ENCODE data around the gene HIGD1A.

The HIGD1A gene

DNA sequence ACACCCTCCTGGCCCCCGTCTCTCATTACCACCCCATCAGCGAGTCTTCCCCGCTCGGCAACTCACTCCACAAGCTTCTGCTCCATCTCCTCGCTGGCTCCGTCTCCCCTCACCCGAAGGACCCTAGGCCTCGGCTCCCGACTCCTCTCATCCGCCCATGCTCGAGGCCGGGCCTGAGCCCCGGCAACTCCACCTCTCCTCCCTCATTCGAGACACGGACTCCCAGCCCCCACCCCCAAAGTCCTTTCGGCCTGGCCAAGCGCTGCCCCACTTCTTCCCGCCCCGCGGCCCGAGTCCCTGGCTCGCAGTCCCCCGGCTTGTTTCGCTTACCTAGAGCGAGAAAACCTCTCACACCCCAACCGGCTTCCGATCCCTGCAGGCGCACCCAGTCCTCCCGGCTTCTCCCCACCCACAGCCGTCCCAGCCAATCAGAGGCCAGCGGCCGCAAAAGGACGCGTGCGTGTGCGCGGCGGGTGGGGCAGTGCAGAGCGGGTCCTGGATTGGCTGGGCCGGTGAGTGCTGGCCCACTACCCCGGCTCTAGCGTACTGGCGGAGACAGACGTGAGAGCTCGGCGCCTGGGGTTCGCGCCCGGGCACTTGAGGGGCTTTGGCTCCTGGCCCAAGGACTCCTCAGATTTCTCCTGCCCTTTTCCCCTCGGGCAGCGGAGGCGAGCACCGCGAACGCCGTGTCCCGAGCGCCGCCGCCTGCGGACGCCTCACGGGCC lies at the start of gene HIGD1A:
Gene HIGD1A, minus strand, starts transcription at position 385 of the 725 bp plus-strand sequence. CDS start 10,237 bp downstream, outside the sequence.
- DNase-seq = peak; percentile 98

DNA sequence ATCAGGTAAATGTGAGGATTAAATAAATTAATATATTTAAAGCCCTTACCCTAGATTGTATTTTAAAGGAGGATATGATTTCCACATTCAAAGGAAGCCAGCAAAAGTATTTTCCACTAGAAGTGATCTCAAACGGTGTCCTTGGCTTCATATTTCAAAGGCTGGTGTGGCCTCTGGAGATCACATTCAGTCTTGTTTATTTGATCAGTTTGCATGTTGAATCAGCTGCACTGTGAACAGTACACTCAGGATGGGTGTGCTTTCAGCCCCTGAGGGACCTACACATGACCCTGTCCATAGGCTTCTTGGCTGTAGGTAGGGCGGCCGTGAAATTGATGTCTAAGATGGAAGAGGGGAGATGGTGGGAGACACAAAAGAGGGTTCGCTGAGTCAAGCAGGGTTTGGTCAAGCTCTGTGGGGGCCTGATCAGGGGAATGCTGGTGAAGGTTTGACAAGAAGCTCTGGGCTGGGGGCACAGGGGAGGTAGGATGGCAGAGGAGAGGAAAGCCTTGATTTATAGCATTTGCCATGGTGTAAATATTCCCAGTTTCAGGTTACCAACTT lies 49.5 kb upstream of the HIGD1A start:
- DNase-seq = peak; percentile 46

DNA sequence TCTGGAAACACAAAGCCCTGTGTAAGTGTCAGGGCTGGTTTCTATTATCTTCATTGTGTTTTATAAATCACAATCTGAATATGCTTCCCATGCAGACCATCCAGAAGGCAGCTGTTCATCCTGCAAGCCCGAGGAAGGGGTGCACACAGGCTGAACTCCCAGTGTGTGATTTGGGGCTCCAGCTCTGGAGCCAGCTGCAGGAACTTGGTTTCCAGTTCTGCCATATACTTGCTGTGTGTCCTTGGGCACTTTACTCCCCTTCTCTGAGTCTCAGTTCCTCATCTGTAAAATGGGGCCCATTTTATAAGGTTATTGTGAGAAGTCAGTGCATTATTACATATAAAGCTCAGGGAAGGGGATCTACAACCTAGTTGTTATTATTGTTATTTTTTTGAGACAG lies 48.8 kb upstream of the HIGD1A start:
- no peak for DNase-seq

DNA sequence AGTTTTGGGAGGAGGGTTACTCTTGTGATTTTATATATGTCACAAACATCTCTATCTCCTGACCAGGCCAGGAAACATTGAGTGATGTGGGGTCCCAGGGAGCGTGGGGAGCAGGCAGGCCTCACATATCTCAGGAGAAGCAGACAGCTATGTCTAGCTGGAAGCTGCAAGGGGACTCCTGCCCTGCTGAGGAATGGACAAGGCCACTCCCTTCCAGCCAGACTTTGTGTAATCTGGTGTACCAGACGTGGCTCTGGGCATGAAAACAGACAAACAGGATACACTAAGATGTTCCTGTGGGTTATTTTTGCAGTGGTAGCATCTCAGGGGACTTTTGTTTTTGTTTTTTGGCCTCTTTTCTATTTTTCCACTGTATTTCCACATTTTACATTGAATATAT lies 48.2 kb upstream of the HIGD1A start:
- DNase-seq = peak; percentile 72

DNA sequence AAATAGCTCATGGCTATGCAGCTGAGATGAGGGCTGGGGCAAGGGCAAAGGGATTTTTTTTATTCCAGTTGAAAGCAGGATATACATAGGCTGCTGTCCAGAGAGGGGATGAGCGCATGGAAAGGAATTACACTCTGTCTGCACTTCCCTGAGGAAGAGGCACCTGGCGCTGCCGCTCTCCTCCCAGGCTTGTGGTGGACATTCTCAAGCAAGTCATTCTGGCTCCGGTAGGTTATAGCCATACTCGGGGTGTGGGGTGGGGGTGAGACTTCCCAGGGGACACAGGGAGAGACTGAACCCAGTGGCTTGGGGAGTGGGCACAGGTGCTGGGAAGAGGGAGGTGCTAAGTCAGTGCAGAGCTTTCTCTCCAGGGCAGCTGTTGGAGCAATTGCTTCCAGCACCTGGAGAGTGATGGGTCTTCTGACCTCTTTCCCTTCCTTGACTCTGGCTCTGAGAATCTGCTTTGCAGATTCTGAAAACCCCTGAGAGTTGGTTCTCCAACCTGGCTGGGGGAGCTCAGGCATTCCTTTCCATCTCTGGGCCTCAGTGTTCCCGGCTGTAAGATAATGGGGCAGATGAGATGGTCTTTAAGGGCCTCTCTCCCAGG lies 47.0 kb upstream of the HIGD1A start:
- DNase-seq = peak; percentile 77

DNA sequence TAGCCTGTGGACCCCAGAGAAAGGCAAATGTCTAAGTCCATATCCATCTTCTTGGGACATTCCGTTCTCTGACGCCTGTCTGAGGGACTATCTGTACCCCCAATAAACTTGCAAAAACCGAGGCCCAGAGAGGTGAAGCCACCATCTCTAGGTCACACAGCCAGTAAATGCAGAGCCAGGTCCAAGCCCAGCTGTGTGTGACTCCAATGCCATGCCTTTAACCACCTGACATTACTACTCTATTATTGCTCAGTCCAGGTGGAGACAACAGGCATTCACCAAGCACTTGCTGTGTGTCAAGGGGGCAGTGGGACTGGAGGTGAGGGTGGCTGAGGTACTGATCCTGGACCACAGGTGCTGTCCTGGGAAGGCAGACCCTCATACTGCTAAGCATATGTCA lies 46.0 kb upstream of the HIGD1A start:
- peak; percentile 24 for DNase-seq

DNA sequence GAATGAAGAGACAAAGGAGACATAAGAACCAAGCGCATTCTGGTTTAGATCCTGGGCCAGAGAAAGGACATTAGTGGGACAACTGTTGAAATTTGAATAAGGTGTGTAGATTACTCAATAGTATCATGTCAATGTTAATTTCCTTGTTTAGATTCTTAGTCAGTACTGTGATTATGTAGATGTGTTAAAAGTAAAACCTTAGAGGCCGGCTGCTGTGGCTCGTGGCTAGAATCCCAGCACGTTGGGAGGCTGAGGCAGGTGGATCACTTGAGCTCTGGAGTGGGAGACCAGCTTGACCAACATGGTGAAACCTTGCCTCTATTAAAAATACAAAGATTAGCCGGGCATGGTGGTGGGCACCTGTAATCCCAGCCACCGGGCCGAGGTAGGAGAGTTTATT lies 44.7 kb upstream of the HIGD1A start:
- peak; percentile 27 for DNase-seq

DNA sequence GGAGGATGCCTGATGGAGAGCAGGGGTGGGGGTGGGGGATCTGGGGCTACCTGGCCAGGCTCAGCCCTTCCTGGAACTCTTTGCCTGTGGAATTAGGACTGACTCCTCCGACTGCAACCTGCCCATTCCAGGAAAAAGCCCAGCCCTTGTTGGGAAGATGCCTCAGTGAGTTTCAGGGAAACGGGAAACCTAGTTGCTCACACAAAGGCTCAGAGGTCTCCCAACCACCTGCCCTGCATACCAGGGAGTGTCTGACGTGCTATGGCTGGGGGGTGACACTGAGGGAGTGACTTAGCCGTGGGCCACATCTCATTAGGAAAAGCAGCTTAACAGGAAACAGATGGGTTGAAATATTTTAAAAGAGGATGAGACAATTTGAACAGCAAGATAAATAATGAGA lies 43.4 kb upstream of the HIGD1A start:
- peak; percentile 51 for DNase-seq

DNA sequence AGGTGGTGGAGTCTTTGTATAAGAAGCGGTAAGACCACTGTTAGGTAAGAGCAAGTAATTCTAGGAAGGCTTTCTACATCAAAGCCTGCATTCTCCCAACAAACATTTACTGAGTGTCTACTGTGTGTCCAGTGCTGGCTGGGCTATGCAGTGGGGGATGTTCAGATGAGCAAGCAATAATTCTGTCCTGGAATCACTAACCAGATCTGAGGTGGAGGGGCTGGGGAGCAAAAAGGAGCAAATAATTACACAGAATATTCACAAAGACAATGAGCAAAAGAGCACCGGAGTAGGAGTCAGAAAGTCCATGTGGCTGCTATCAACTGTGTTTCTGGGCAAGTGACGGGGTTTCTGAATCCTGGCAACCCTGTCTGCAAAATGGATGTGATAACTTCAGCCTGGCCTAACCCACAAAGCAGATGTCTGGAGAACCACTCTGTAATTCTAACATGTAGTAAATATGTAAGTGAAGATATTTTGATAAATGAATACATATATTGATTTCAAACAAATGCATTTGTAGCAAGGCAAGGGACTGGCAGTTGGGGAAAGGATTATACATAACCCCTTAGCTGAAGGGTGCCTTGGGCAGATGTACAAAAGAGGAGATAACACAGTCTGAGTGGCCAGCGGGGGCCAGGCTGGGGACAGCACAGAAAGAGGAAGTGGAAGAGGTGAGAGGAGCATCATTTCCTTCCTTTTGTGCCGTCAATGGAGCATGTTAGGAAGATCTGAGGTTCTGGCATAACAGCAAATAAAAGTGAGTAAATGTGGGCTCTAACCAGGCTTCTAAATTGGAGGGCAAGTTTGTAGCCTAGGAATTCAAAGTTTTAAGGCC lies 42.6 kb upstream of the HIGD1A start:
- DNase-seq = no peak

DNA sequence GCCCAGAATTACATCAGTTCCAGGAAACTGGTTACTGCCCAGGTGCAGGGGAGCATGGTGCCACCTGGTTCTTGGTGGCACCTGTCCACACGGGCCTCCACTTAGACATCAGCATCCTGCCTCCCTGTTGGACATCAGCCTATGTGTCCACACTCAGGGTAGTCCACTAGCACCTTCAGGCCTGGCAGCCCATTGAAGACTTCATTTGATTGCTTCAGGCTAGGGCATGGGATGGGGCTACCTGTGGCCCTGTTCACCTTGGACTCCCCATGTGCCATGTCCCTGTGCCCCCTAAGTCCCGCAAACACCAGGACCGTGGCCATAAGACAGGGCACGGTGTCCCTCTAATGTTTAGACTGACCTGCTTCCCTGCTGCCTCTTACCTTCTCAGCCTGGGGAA lies 40.5 kb upstream of the HIGD1A start:
- DNase-seq = no peak

DNA sequence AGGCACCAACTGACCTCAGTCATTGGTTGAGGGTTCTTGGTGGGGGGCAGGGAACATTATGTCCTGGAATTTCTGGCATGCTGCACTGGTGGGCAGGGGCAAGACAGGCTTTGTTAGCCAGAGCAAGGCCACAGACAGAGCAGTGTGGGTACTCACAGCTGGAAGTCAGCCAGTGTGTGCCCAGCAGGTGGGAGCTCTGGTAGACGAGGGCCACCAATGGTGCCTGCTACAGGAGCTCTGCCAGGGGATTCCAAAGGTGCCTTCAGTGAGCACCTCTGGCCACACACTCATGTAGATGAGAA lies 40.1 kb upstream of the HIGD1A start:
- DNase-seq = peak; percentile 55

DNA sequence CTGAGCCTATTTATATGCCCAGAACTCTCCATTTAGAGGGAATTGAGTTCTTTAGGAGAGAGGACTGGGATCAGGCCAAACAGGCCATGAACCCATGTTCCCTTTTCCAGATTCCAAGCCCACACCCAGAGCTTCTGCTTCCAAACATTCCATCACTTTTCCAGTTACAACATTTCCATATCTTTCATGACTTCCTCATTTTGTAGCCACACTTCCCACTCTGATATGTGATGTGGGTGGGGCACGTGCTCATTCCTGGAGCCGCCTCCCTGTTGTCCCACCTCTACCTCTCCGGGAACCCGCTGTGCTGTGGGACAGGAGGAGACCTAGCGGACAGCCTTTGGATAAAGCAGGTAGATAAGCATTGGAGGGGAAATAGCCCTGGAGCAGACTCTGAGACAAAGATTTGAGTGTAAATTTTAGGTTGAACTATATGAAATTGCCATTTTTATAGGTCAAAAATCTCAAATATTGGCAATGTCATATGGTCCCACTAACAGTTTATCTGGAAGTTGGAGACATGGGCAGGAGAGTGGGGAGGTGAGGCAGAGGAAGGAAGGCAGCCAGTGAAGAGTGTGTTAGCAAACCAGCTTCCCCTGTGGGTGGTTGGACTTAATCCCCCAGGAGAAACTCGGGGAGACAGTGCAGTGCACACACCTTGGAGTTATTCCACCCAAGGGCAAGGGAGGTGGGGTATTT lies 39.6 kb upstream of the HIGD1A start:
- peak; percentile 29 for DNase-seq

DNA sequence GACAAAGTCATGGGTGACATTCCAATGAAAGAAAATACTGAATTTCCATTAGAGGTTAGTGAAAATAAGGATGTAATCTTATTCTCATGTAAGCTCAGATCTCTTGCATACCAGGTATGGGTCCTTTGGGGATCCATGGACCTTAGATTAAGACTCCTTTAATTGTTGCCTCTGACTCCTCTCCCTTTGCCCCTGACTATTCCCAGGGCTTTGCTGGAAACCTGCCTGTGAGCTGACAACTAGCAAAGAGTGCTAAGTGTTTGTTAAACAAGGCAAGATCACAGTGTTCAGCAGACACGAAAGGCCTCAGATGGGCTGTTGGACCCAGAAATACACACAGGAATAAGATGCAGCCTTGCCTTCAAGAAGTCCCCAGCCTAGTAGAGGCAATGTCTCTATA lies 37.0 kb upstream of the HIGD1A start:
- no peak for DNase-seq

DNA sequence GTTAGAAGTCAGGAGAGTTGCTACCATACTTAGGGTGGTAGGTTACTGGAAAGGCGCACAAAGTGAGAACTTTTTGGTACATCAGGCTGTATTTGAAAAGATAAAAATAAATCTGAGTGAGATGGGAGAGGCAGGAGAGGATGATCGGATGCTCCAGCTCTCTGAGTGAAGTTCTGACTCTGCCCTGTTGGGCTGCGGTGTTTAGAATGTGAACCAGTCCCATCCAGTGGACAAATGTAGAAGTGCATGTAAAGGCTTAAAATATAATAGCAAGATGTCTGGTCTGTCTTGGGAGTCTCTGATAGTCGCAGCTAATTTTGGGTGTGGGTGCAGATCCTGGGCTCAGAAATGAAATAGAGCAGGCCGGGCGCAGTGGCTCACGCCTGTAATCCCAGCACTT lies 35.3 kb upstream of the HIGD1A start:
- peak; percentile 70 for DNase-seq

DNA sequence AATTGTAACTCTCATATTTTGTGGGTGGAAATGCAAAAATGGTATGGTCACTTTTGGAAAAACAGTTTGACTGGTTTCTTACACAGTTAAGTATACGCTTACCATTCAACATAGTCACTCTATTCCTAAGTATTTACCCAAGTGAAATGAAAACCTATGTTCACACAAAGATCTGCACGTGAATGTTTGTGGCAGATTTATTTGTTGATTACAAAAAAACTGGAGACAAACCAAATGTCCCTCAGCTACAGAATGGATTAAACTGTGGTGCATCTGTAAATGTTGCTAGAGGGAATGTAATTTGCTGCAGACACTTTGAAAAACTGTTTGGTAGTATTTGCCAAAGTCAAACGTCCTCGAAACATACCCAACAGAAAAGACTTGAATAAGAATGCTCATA lies 34.3 kb upstream of the HIGD1A start:
- no peak for DNase-seq

DNA sequence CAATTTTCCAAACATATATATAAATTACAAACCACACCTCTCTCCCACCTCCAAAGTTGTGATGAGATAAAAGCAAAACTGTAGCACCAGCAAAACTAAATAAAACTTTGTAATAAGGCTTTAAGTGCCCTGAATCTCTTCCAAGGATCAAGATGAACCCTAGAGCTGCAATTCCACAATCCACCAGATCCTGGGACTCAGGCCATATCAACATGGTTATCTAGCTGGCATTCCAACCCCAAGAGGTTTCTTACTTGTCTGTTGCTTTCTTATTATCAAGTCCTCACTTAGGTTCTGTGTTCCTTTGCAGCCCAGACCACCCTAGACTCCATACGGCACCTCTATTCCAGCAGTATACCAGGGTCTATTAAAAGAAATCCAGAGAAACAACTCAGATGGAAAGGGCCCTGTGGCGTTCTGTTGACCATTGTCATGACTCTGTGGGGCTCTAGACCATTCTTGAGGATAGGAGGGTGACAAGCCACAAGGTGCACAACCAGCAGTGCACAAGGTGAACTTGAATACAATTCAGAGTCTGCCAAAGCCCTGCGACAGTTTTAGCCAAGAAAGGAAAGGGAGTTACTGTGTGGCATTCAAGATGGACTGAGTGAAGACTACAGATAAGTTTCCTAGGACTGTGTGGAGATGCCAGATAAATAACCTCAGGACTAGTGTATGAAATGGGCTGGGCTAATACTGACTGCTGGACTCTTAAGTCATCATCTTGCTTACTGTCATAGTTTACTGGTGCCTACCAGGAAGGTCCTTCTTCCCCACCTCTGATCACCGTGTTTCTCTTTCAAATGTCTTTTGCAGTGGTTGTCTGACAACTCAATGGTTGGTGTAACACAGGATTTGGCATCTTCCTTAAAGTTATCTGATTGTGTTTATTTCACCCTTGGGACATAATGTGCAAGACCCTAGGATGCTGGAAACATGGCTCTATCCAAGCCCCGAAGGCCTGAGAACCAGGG lies 32.1 kb upstream of the HIGD1A start:
- no peak for DNase-seq

DNA sequence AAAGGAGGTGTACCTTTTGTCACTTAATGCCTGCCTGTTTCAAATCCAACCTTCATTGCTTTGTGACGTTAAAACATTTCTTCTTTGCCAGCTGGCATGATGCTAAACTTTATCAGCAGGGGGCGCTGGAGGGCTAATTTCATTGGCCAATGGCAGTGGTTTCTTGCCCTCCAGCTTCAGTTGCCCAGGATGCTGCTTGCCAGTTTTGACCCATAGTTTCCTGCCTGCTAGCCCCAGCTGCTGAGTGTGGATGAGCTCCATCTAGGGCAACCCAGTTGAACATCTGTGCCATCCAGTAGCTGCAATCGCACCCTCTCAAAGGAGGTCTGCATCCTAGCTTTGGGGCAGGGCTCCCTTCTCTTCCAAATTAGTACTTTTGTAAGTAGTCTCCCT lies 27.0 kb upstream of the HIGD1A start:
- DNase-seq = peak; percentile 87

DNA sequence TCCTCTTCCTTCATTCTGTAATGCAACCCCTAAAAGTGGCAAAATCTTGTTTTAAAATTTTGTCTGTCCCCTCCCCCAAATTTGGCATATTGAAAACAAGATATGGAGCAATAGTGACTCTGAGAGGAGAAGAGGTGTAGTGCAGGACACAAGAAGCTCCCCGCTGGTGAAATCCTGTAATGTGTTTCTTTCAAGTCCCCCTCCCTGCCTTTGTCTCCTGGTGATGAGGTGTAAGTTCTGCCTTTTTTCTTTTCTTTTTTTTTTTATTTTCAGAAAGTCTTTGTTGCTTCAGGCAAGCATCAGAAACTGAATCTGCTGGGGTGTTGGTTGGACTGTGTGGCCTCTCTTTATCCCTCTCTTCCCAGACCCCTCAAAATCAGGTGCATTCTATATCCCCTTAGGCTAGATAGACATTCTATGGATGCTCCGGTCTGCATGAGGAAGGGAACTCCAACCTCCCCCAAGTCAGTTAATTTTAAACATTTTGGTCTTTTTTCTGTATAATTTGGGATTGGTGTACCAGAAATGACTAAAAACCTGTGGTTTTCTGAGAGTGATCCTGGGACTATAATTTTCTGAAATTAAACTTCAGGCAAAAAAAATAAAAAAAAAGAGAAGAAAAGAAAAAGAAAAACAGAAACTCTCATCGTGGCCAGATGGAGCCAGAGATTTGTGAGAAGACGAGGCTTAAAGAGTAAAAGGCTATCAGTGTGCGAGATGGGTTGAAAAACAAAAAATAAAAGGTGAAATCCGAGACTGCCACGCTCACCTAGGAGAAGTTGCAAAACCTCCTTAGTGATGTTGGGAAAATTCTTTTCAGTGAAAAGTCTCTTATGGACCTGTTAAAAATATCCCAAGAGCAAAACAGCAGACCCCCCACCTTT lies 26.4 kb upstream of the HIGD1A start:
- peak; percentile 63 for DNase-seq

DNA sequence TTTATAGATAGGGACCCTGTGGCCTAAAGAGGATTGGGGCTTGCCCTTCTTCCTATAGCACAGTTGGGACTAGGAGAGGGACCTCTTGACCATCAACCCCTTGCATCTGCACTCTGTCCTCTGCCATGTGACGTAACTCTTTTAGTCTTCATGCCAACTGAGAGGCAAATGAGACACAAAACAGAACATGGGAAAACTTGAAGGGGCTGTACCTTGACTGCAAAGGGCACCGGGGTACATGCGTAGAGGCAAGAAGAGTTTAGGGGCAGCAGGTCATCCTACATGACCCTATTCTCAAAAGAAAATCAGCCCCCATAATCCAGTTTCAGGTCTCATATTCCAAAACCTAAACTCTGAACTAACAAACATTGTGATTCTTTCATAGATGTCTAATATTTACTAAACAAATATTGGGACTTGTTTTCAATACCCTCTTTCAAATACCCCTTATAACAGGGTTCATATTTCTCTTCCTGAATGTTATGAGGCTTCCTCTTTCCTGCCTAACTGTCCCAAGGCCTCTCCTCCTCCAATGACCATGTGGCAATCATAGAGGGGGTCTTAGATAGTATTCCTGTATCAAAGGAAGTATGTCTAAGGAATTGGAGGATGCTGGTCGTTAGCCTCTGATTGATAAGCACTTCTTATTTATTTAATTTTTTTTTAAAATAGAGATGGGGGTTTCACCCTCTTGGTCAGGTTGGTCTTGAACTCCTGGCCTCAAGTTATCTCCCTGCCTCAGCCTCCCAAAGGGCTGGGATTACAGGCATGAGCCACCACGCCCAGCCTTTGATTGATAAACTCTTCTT lies 25.5 kb upstream of the HIGD1A start:
- no peak for DNase-seq

DNA sequence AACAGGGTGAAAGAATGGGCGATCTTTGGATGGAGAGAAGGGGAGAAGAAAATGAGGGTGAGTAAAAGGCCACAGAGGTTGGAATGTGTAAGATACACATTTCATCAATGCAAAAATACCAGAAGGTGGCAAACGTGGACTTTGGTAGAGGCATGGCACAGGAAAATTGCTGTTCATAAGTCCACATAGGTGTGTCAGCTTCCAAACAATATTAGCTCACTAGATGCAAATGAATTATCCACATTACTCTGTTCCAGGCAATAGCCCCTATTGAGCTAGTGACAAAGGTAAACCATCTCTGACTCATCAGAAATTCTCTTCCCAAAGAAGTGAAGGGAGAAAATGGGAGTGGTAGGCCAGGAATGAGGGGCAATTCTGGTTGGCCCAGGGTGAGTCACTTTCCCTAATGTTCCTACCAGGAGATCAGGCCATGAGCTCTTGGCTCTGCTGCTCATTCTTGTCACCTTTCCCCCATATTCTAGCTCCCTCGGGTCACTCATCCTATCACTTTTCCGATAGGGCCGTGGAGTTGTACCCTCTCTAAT lies 24.9 kb upstream of the HIGD1A start:
- peak; percentile 80 for DNase-seq
